Glutamatergic neuron (in vitro differentiated cells): ENCODE results near the gene CCDC195. TPM values are rescaled to one million over a fixed set of nuclear protein-coding genes. Genes with fewer than 3 reads are reported as not detected.

Experiments
- DNase-seq: peaks from one replicate; pipeline ENCODE4 v3.0.0; 2022
- H3K27ac Mint-ChIP-seq: one replicate; pipeline ENCODE4 v1.8.0; 2020; ENCODE audit warnings: mild to moderate bottlenecking, mixed read lengths, inconsistent platforms; ENCODE audit not compliant: unreplicated experiment
- H3K27me3 Mint-ChIP-seq: one replicate; pipeline ENCODE4 v1.8.0; 2020; ENCODE audit warnings: mild to moderate bottlenecking, moderate library complexity, mixed read lengths, inconsistent platforms; ENCODE audit not compliant: unreplicated experiment
- H3K36me3 Mint-ChIP-seq: one replicate; pipeline ENCODE4 v1.8.0; 2020; ENCODE audit warnings: mild to moderate bottlenecking, mixed read lengths, inconsistent platforms; ENCODE audit not compliant: unreplicated experiment
- H3K4me1 Mint-ChIP-seq: one replicate; pipeline ENCODE4 v1.8.0; 2020; ENCODE audit warnings: mild to moderate bottlenecking, low read depth, mixed read lengths, inconsistent platforms; ENCODE audit not compliant: unreplicated experiment
- H3K4me3 Mint-ChIP-seq: one replicate; pipeline ENCODE4 v1.8.0; 2020; ENCODE audit warnings: mild to moderate bottlenecking, mixed read lengths, inconsistent platforms; ENCODE audit not compliant: unreplicated experiment
- H3K9me3 Mint-ChIP-seq: one replicate; pipeline ENCODE4 v1.8.0; 2020; ENCODE audit warnings: mild to moderate bottlenecking, moderate library complexity, mixed read lengths, inconsistent platforms; ENCODE audit not compliant: unreplicated experiment
- CTCF ChIP-seq: fragments of 200-600 bp; sonication (generic); IDR thresholded peaks from one replicate; pipeline ENCODE4 v1.5.0; 2021; ENCODE audit not compliant: partially characterized antibody, unreplicated experiment
- long read RNA-seq: library from polyadenylated mRNA; unstranded; transcript quantifications from one replicate; pipeline ENCODE4 v2.0.0, GENCODE V29; 2020; ENCODE audit not compliant: unreplicated experiment
- total RNA-seq: library from RNA; stranded (reverse); fragmentation: NEBNext Ultra II Directional; extraction: Animal tissue kit (Norgen Biotek cat#: 25700); gene quantifications from one replicate; pipeline ENCODE4 v1.2.1, GENCODE V29; 2021; ENCODE audit not compliant: unreplicated experiment

The CCDC195 gene
- not detected for total RNA-seq
- long read RNA-seq, result 0 reads

GRCh38 chr2:224716201-224716600, at the start of gene CCDC195:
TSS of gene CCDC195 (minus strand) at chr2:224716365. CDS start at chr2:224716365, 0 bp downstream.
- no peak for TF ChIP-seq CTCF
- no peaks in the 10 kb centered on the region for H3K27me3 Mint-ChIP-seq
- H3K4me3 Mint-ChIP-seq, result no peak within 1 kb of the TSS
- DNase-seq, result no peak
- no peaks in the 10 kb centered on the region for H3K4me1 Mint-ChIP-seq
- H3K36me3 Mint-ChIP-seq, result no peaks in the 10 kb centered on the region
- H3K27ac Mint-ChIP-seq, result no peak within 1 kb of the TSS
- H3K9me3 Mint-ChIP-seq, result no peaks in the 10 kb centered on the region

- Mint-ChIP-seq H3K4me1 (no peaks in the 10 kb centered on the region), H3K27me3 (no peaks in the 10 kb centered on the region), H3K27ac (no peak overlapping the region), H3K36me3 (no peaks in the 10 kb centered on the region), H3K9me3 (no peaks in the 10 kb centered on the region), H3K4me3 (no peak overlapping the region)
- DNase-seq, result no peak
- no peak for TF ChIP-seq CTCF
These were observed 48.5 kb upstream of the CCDC195 start for GRCh38 chr2:224764565-224765236.

- Mint-ChIP-seq H3K9me3 (peaks cover 6% of the 10 kb centered on the region), H3K27me3 (peaks cover 4% of the 10 kb centered on the region), H3K4me1 (no peaks in the 10 kb centered on the region), H3K27ac (no peak overlapping the region), H3K36me3 (peaks cover 17% of the 10 kb centered on the region), H3K4me3 (no peak overlapping the region)
- no peak for TF ChIP-seq CTCF
- DNase-seq, result no peak
These were observed 41.9 kb upstream of the CCDC195 start for GRCh38 chr2:224757934-224758548.

DNA sequence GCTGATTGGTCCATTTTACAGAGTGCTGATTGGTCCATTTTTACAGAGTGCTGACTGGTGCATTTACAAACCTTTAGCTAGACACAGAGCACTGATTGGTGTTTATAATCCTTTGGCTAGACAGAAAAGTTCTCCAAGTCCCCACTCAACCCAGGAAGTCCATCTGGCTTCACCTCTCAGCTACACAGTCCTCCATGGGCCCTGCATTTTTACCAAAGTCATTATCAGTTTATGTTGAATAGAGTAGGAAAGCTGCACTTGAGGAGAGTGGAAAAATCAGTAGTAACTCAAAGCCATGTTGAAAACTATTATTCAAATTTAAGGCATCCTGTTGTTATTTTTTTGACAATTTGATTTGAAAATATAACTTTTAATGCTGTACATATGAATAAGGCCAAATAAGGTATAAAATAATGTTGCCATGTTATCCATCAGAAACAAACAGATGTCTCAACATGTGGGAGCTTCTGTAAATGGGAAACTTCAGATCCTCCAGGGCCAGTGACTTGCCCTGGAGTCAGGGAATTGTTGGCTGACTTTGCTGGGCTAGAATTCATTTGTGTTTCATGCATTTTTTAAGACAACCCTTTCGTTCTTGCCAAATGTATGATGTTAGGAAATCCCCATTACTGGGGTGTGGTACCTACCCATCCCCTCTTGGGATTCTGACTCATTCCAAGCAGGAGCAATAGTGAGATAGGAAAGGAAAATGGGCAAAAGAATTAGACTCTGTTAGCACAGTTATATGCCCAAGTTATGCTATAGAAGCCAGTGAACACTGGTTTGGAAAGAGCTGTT, 37.8 kb upstream of the CCDC195 start:
- Mint-ChIP-seq H3K4me3 (no peak overlapping the region), H3K9me3 (peaks cover 6% of the 10 kb centered on the region), H3K27ac (no peak overlapping the region), H3K27me3 (peaks cover 4% of the 10 kb centered on the region), H3K36me3 (peaks cover 16% of the 10 kb centered on the region), H3K4me1 (no peaks in the 10 kb centered on the region)
- no peak for TF ChIP-seq CTCF
- DNase-seq, result no peak
